A673 (cell line): Measurements from ENCODE around the gene SMIM13.

Source experiments
- EZH2 ChIP-seq: fragments of 200-600 bp; sonication (generic); IDR thresholded peaks from 2 replicates; pipeline ENCODE4 v1.6.1; 2017; ENCODE audit warnings: borderline replicate concordance, low read depth, mild to moderate bottlenecking, mixed read lengths, antibody characterized with exemption, low read length; ENCODE audit not compliant: poor library complexity, severe bottlenecking
- TF ChIP-seq, protein P1 (sequence below): fragments of 300-800, 200-600 bp; sonication (generic); conservative IDR thresholded peaks from 2 replicates; pipeline ENCODE4 v1.5.1; 2017; ENCODE audit warnings: low read depth, mild to moderate bottlenecking, antibody characterized with exemption, low read length, moderate library complexity, mixed read lengths

DNA sequence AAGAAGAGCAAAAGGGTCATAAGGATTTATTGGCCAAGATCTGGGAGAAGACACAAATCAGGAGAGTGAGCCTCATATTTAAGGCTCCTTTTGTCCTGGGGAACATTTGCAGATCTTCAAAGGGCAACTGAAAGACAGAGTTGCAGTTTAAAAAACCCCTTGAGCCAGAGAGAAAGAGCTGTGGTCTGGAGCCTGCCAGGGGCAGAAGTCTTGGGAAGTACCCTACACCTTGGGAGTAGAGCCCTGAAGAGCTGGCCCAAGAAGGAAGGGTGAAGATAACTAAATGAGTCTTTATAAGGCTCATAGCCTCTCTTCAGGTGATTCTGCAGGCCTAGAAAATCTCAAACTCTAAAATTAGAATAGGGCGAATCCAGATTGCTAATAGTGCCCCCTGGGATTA, 57.9 kb downstream of the SMIM13 start:
- TF ChIP-seq, protein P1, sequence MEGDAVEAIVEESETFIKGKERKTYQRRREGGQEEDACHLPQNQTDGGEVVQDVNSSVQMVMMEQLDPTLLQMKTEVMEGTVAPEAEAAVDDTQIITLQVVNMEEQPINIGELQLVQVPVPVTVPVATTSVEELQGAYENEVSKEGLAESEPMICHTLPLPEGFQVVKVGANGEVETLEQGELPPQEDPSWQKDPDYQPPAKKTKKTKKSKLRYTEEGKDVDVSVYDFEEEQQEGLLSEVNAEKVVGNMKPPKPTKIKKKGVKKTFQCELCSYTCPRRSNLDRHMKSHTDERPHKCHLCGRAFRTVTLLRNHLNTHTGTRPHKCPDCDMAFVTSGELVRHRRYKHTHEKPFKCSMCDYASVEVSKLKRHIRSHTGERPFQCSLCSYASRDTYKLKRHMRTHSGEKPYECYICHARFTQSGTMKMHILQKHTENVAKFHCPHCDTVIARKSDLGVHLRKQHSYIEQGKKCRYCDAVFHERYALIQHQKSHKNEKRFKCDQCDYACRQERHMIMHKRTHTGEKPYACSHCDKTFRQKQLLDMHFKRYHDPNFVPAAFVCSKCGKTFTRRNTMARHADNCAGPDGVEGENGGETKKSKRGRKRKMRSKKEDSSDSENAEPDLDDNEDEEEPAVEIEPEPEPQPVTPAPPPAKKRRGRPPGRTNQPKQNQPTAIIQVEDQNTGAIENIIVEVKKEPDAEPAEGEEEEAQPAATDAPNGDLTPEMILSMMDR = no peak
- no peak for TF ChIP-seq EZH2
